SK-N-SH (cell line): ENCODE measurements around the gene SELPLG. TPM values are rescaled to one million over a fixed set of nuclear protein-coding genes. Genes with fewer than 3 reads are reported as not detected.

ENCODE experiments used
- CTCF ChIA-PET: fragments of 300-600, 350-600 bp; formaldehyde crosslinking; extraction: SDS; loops from one replicate; lab custom pipeline; 2021; lab: Yijun Ruan, JAX
- POLR2A ChIA-PET: fragments of 350-600 bp; sonication (Branson Sonifier 250); formaldehyde crosslinking; extraction: SDS; loops from one replicate; lab custom pipeline; 2020; ENCODE audit warnings: antibody characterized with exemption, inconsistent platforms; lab: Yijun Ruan, JAX
- DNase-seq: peaks from one replicate; pipeline ENCODE4 v3.0.0; 2012
- H2AFZ ChIP-seq: fragments of 200-600 bp; sonication (generic); 2 replicates; pipeline ENCODE4 v1.8.1; 2016; ENCODE audit warnings: antibody characterized with exemption, mild to moderate bottlenecking, low read depth
- H3F3A ChIP-seq: fragments of 200-600 bp; sonication (generic); replicated peaks from 2 replicates; pipeline ENCODE3; 2016; ENCODE audit warnings: antibody characterized with exemption, mild to moderate bottlenecking; ENCODE audit not compliant: insufficient read depth
- H3K27ac ChIP-seq, 2 experiments: fragments of 200-500 bp in 1 of 2; fragments of 200-600 bp in 1 of 2; sonication (Bioruptor generic) in 1 of 2; sonication (generic), shearing (Covaris generic) in 1 of 2; 2 replicates each; pipeline versions ENCODE4 v1.5.1 to v1.6.1; 2014 to 2016; ENCODE audit warnings: low read depth in 2 of 2, inconsistent platforms in 1 of 2, low read length in 1 of 2, mild to moderate bottlenecking in 1 of 2, mixed read lengths in 1 of 2
- H3K27me3 ChIP-seq: fragments of 200-600 bp; sonication (generic), shearing (Covaris generic); 2 replicates; pipeline ENCODE4 v1.6.1; 2016; ENCODE audit warnings: mixed run types; ENCODE audit not compliant: insufficient read depth
- H3K36me3 ChIP-seq, 2 experiments: fragments of 200-500 bp in 1 of 2; fragments of 200-600 bp in 1 of 2; sonication (Bioruptor generic) in 1 of 2; sonication (generic) in 1 of 2; replicated peaks in 1 of 2; 2 replicates each; pipeline versions ENCODE3 to v1.5.1; 2014 to 2016; ENCODE audit warnings: low read length in 1 of 2, mild to moderate bottlenecking in 1 of 2; ENCODE audit not compliant: insufficient read depth in 2 of 2, control insufficient read depth in 1 of 2
- H3K4me1 ChIP-seq, 2 experiments: fragments of 200-500 bp in 1 of 2; fragments of 200-600 bp in 1 of 2; sonication (Bioruptor generic) in 1 of 2; sonication (generic), shearing (Covaris generic) in 1 of 2; 2 replicates each; pipeline versions ENCODE4 v1.5.1 to v1.6.1; 2014 to 2016; ENCODE audit warnings: low read depth in 1 of 2, low read length in 1 of 2, mixed run types in 1 of 2; ENCODE audit not compliant: insufficient read depth in 2 of 2, control insufficient read depth in 1 of 2
- H3K4me2 ChIP-seq: fragments of 200-600 bp; sonication (generic), shearing (Covaris generic); 2 replicates; pipeline ENCODE4 v1.6.1; 2017; ENCODE audit warnings: mixed run types
- H3K4me3 ChIP-seq, 2 experiments: fragments of 200-500 bp in 1 of 2; fragments of 200-600 bp in 1 of 2; sonication (Bioruptor generic) in 1 of 2; sonication (generic), shearing (Covaris generic) in 1 of 2; 2 replicates each; pipeline versions ENCODE4 v1.5.1 to v1.8.1; 2014 to 2016; ENCODE audit warnings: low read depth in 2 of 2, inconsistent platforms in 1 of 2, low read length in 1 of 2, mild to moderate bottlenecking in 1 of 2, mixed read lengths in 1 of 2, moderate library complexity in 1 of 2
- H3K79me2 ChIP-seq: fragments of 200-600 bp; sonication (generic); 2 replicates; pipeline ENCODE4 v1.8.1; 2017; ENCODE audit warnings: mild to moderate bottlenecking; ENCODE audit not compliant: insufficient read depth
- H3K9ac ChIP-seq: fragments of 200-600 bp; sonication (generic); 2 replicates; pipeline ENCODE4 v1.6.1; 2017; ENCODE audit warnings: mixed run types
- H3K9me2 ChIP-seq: fragments of 200-600 bp; sonication (generic); 2 replicates; pipeline ENCODE4 v1.6.1; 2017; ENCODE audit warnings: mixed run types
- H3K9me3 ChIP-seq: fragments of 200-600 bp; sonication (generic); 2 replicates; pipeline ENCODE4 v1.6.1; 2017; ENCODE audit warnings: mixed run types, mild to moderate bottlenecking, moderate library complexity
- H4K20me1 ChIP-seq: fragments of 200-600 bp; sonication (generic); 2 replicates; pipeline ENCODE4 v1.6.1; 2017; ENCODE audit warnings: mild to moderate bottlenecking, mixed run types; ENCODE audit not compliant: insufficient read depth
- EZH2phosphoT487 ChIP-seq: fragments of 200-600 bp; sonication (generic); IDR thresholded peaks from 2 replicates; pipeline ENCODE4 v1.6.1; 2017; ENCODE audit warnings: low read depth, mixed run types, mild to moderate bottlenecking, antibody characterized with exemption, moderate library complexity, borderline replicate concordance
- FOSL2 ChIP-seq: IDR thresholded peaks from 2 replicates; pipeline ENCODE4 v1.4.0; 2012; ENCODE audit warnings: low read depth, mild to moderate bottlenecking, moderate library complexity, borderline replicate concordance
- FOXM1 ChIP-seq: IDR thresholded peaks from 2 replicates; pipeline ENCODE4 v1.4.0; 2012; ENCODE audit warnings: low read depth, mild to moderate bottlenecking
- GATA2 ChIP-seq: sonication (generic); formaldehyde crosslinking; IDR thresholded peaks from 2 replicates; pipeline ENCODE4 v1.5.0; 2020; ENCODE audit warnings: mild to moderate bottlenecking, missing genetic modification reagents
- MXI1 ChIP-seq: IDR thresholded peaks from 2 replicates; pipeline ENCODE4 v1.6.1; 2012; ENCODE audit warnings: mild to moderate bottlenecking, low read depth, low read length, improper control_type of control experiment
- NRF1 ChIP-seq: IDR thresholded peaks from 2 replicates; pipeline ENCODE4 v1.6.1; 2012; ENCODE audit warnings: low read depth, mild to moderate bottlenecking, low read length
- POLR2AphosphoS5 ChIP-seq: IDR thresholded peaks from 2 replicates; pipeline ENCODE4 v1.6.1; 2012; ENCODE audit warnings: low read depth, low read length
- RAD21 ChIP-seq: IDR thresholded peaks from 2 replicates; pipeline ENCODE4 v1.6.1; 2012; ENCODE audit warnings: mild to moderate bottlenecking, low read length
- RCOR1 ChIP-seq: fragments of 150-350 bp; IDR thresholded peaks from 2 replicates; pipeline ENCODE4 v1.6.1; 2017; ENCODE audit warnings: antibody characterized with exemption, low read length
- RFX5 ChIP-seq: IDR thresholded peaks from 2 replicates; pipeline ENCODE4 v1.6.1; 2012; ENCODE audit warnings: mild to moderate bottlenecking, improper control_type of control experiment, low read length
- SIN3A ChIP-seq: IDR thresholded peaks from 2 replicates; pipeline ENCODE4 v1.6.1; 2012; ENCODE audit warnings: low read depth, mild to moderate bottlenecking, low read length, moderate library complexity, borderline replicate concordance
- SMC3 ChIP-seq: IDR thresholded peaks from 2 replicates; pipeline ENCODE4 v1.6.1; 2012; ENCODE audit warnings: low read depth, low read length, improper control_type of control experiment
- TCF12 ChIP-seq: IDR thresholded peaks from 2 replicates; pipeline ENCODE4 v1.4.0; 2012
- YY1 ChIP-seq: IDR thresholded peaks from 2 replicates; pipeline ENCODE4 v1.4.0; 2012; ENCODE audit warnings: low read depth, mild to moderate bottlenecking
- WGBS: methylation state at CpG from one replicate; pipeline ENCODE4 v1.1.6; 2017; ENCODE audit warnings: low lambda C conversion rate; 5-methylcytosine and 5-hydroxymethylcytosine counted together
- polyA plus RNA-seq, 3 experiments: library from polyadenylated mRNA; depleted of rRNA; stranded (reverse); fragments of >200 nt; gene quantifications; 2 replicates each; pipeline ENCODE4 v1.2.3, GENCODE V29; 2012
- TF ChIP-seq, protein P1 (sequence below): IDR thresholded peaks from 2 replicates; pipeline ENCODE4; 2012
- TF ChIP-seq, protein P2 (sequence below): fragments of 200-600 bp; sonication (generic); IDR thresholded peaks from 2 replicates; pipeline ENCODE4 v1.6.1; 2017; ENCODE audit warnings: antibody characterized with exemption, mild to moderate bottlenecking, moderate library complexity
- TF ChIP-seq, protein P3 (sequence below): IDR thresholded peaks from 2 replicates; pipeline ENCODE4 v1.4.0; 2012; ENCODE audit warnings: low read depth, borderline replicate concordance

SELPLG gene
- polyA plus RNA-seq, 1 of the 3 experiments (the other 2 are of a cell fraction), result 2.8 TPM

DNA sequence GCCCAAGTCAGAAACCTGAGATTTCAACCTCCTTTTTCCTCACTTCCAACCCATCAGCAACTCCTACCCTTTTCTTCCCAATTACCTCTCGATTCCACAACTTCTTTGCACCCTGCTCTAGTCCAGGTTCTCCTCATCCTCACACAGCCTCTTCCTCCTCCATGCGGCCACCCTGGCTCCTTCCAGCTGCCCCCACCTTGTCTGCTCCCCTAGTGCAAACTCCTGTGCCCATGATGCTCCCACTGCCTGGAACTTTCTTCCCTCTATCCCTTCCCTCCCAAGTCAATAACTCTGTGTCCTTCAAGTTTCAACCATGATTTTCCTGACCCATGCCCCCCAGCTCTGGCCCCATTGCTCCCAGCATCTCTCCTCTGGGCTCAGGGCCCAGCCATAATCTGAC is 17.3 kb downstream of the SELPLG start:
- no peaks in the 10 kb centered on the region for H3K79me2 ChIP-seq
- H3K9me3 ChIP-seq, result no peaks in the 10 kb centered on the region
- TF ChIP-seq, protein P1, sequence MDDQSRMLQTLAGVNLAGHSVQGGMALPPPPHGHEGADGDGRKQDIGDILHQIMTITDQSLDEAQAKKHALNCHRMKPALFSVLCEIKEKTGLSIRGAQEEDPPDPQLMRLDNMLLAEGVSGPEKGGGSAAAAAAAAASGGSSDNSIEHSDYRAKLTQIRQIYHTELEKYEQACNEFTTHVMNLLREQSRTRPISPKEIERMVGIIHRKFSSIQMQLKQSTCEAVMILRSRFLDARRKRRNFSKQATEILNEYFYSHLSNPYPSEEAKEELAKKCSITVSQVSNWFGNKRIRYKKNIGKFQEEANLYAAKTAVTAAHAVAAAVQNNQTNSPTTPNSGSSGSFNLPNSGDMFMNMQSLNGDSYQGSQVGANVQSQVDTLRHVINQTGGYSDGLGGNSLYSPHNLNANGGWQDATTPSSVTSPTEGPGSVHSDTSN, result no peak
- no peak for TF ChIP-seq RCOR1
- TF ChIP-seq TCF12, result no peak
- TF ChIP-seq, protein P2, sequence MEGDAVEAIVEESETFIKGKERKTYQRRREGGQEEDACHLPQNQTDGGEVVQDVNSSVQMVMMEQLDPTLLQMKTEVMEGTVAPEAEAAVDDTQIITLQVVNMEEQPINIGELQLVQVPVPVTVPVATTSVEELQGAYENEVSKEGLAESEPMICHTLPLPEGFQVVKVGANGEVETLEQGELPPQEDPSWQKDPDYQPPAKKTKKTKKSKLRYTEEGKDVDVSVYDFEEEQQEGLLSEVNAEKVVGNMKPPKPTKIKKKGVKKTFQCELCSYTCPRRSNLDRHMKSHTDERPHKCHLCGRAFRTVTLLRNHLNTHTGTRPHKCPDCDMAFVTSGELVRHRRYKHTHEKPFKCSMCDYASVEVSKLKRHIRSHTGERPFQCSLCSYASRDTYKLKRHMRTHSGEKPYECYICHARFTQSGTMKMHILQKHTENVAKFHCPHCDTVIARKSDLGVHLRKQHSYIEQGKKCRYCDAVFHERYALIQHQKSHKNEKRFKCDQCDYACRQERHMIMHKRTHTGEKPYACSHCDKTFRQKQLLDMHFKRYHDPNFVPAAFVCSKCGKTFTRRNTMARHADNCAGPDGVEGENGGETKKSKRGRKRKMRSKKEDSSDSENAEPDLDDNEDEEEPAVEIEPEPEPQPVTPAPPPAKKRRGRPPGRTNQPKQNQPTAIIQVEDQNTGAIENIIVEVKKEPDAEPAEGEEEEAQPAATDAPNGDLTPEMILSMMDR, result no peak
- TF ChIP-seq SMC3, result no peak
- no peak for TF ChIP-seq FOSL2
- no peak for TF ChIP-seq FOXM1
- no peak for TF ChIP-seq NRF1
- TF ChIP-seq RFX5, result no peak
- TF ChIP-seq, all 33 proteins: peak for 0
- 91% methylated on average over 2 of the region's 2 CpGs for WGBS
- Histone ChIP-seq H3K27me3 (no peaks in the 10 kb centered on the region), H3F3A (peaks cover 6% of the 10 kb centered on the region), H3K4me3 (no peak overlapping the region), H2AFZ (no peak overlapping the region), H3K36me3 (no peaks in the 10 kb centered on the region), H3K9ac (no peak overlapping the region), H3K9me2 (no peaks in the 10 kb centered on the region), H4K20me1 (no peaks in the 10 kb centered on the region), H3K27ac (no peak overlapping the region), H3K4me1 (no peaks in the 10 kb centered on the region; a peak in 1 of 4 replicates), H3K4me2 (no peak overlapping the region)
- ChIA-PET POLR2A (interaction anchor here (0.9 kb wide), 1 partner anchor 11 kb away, joined by 3 read pairs; no protein-coding TSS in a partner anchor), CTCF (interaction anchor here (1.1 to 19.2 kb wide), 9 partner anchors 10 to 729 kb away, joined by 3 to 503 read pairs (median 38); partner anchors contain the start of genes ISCU and SART3)
- no peak for DNase-seq

DNA sequence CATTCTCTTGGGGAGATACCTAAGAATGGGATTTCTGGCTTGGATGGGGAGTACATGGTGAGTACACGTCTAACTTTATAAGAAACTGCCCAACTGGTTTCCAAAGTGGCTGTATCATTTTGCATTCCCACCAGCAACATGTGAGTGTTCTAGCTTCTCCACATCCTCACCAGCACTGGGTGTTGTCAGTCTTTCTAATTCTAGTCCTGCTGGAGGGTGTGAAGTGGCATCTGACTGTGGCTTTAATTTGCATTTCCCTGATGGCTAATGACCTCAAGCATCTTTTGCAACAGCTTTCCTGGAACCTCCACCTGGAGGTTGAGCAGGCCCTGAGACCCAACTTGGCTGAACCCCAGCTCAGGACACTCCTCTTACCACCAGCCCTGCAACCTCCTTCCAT is 17.8 kb downstream of the SELPLG start:
- ChIA-PET CTCF (interaction anchor here (0.9 to 19.2 kb wide), 9 partner anchors 14 to 728 kb away, joined by 3 to 503 read pairs (median 34); partner anchors contain the start of genes ISCU and SART3), POLR2A (no interaction called here)
- Histone ChIP-seq H3K9me3 (no peaks in the 10 kb centered on the region), H3K4me1 (no peaks in the 10 kb centered on the region; a peak in 1 of 4 replicates), H3K79me2 (no peaks in the 10 kb centered on the region), H3K9me2 (no peaks in the 10 kb centered on the region), H3K27me3 (no peaks in the 10 kb centered on the region), H4K20me1 (no peaks in the 10 kb centered on the region), H2AFZ (no peak overlapping the region), H3K4me3 (no peak overlapping the region), H3K36me3 (no peaks in the 10 kb centered on the region), H3F3A (peaks cover 6% of the 10 kb centered on the region), H3K9ac (no peak overlapping the region), H3K27ac (no peak overlapping the region), H3K4me2 (no peak overlapping the region)
- WGBS, result 83% methylated on average over 1 of the region's 1 CpG
- no peak for DNase-seq
- TF ChIP-seq SIN3A (no peak), FOSL2 (no peak), RCOR1 (no peak), EZH2phosphoT487 (no peak), RAD21 (no peak), POLR2AphosphoS5 (no peak), MXI1 (no peak), GATA2 (CRISPR knock-in tag) (no peak), YY1 (no peak), FOXM1 (no peak)
- TF ChIP-seq, protein P3, sequence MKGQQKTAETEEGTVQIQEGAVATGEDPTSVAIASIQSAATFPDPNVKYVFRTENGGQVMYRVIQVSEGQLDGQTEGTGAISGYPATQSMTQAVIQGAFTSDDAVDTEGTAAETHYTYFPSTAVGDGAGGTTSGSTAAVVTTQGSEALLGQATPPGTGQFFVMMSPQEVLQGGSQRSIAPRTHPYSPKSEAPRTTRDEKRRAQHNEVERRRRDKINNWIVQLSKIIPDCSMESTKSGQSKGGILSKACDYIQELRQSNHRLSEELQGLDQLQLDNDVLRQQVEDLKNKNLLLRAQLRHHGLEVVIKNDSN, result no peak
